ENCODE results near the gene CPNE5.
A peak's percentile ranks its signal among the peaks of the same experiment; 100 is the strongest.

Gene CPNE5

DNA sequence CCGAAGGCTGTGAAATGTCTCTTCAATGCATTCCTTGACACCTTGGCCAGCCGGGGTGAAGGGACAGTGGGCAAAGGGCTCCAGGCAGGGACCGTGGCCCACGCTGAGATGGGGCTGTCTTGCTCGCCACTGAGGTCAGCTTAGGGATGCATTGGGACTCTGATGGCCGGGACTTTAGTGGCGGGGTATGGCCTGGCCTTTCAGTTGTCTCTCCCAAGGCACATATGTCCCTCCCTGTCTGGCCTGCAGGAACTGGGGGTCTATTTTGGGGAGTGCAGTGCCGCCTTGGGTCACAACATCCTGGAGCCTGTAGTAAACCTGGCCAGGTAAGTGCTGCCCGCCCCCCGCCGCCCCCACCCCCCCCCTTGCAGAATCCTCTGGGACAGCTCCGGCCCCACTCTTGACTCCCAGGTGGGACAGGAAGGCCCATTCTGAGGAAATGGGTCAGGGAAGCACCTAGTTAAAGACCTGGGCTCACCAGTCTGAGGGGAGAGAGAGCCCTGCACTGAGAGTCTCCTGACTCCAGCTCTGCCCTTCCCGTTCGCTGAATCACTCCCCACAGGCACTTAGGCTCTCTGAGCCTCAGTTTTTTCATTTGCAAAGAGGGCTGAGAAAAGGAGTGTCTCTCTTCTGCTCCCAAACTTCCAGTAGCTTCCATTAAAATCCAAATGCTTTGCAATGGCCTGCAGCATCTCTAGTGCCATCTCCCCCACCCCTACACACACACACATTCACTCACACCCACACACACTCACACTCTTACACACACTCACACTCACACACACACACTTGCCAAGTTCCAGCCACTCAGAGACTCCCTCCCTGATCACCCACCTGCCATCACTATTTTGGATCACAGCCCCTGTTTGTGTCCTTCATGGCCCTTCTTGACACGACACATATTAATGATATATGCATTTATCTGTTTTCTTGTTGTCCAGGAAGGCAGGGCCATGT, 108.5 kb downstream of the CPNE5 start:
- TF ChIP-seq, protein P1, sequence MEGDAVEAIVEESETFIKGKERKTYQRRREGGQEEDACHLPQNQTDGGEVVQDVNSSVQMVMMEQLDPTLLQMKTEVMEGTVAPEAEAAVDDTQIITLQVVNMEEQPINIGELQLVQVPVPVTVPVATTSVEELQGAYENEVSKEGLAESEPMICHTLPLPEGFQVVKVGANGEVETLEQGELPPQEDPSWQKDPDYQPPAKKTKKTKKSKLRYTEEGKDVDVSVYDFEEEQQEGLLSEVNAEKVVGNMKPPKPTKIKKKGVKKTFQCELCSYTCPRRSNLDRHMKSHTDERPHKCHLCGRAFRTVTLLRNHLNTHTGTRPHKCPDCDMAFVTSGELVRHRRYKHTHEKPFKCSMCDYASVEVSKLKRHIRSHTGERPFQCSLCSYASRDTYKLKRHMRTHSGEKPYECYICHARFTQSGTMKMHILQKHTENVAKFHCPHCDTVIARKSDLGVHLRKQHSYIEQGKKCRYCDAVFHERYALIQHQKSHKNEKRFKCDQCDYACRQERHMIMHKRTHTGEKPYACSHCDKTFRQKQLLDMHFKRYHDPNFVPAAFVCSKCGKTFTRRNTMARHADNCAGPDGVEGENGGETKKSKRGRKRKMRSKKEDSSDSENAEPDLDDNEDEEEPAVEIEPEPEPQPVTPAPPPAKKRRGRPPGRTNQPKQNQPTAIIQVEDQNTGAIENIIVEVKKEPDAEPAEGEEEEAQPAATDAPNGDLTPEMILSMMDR (IDR thresholded peaks at IDR 0.05), result no peak
- H3K36me3 ChIP-seq, result peaks cover 52% of the 10 kb centered on the region
- H3K27ac ChIP-seq, result no peak overlapping the region

DNA sequence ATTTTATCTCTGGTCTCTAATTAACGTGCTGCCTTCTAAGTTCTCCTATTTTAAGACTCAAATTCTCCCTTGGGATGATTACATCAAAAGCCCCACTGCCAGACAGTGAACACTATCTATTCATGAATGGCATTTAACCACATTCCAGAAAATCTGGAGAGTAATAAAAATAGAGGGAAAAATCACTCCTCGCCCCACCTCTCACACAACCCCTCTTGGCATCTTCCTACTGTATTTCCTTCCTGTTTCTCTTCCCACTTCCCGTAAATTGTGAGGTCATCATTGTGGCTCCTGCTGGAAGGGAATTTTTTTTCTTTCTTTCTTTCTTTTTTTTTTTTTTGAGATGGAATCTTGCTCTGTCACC, 110.1 kb downstream of the CPNE5 start:
- peaks cover 68% of the 10 kb centered on the region for H3K36me3 ChIP-seq
- H3K27ac ChIP-seq, result no peak overlapping the region
- TF ChIP-seq, protein P1 (IDR thresholded peaks at IDR 0.05), result no peak
- no peaks in the 10 kb centered on the region for H3K27me3 ChIP-seq
- no peak overlapping the region for H3K4me3 ChIP-seq (ENCODE audit: low read depth in 1 of 2, low read length in 1 of 2)
- peaks cover 12 to 16% of the 10 kb centered on the region in 2 experiments for H3K4me1 ChIP-seq (ENCODE audit: control insufficient read depth in 1 of 2, insufficient read depth in 1 of 2, low read depth in 1 of 2, low read length in 1 of 2)
- H3K9me3 ChIP-seq, result no peaks in the 10 kb centered on the region

More for the DNA sequence above, 108.5 kb downstream of the CPNE5 start:
- no peaks in the 10 kb centered on the region for H3K9me3 ChIP-seq
- H3K4me3 ChIP-seq (ENCODE audit: low read depth in 1 of 2, low read length in 1 of 2), result no peak overlapping the region
- H3K4me1 ChIP-seq (ENCODE audit: control insufficient read depth in 1 of 2, insufficient read depth in 1 of 2, low read depth in 1 of 2, low read length in 1 of 2), result peaks cover 27 to 30% of the 10 kb centered on the region in 2 experiments
- H3K27me3 ChIP-seq, result no peaks in the 10 kb centered on the region

DNA sequence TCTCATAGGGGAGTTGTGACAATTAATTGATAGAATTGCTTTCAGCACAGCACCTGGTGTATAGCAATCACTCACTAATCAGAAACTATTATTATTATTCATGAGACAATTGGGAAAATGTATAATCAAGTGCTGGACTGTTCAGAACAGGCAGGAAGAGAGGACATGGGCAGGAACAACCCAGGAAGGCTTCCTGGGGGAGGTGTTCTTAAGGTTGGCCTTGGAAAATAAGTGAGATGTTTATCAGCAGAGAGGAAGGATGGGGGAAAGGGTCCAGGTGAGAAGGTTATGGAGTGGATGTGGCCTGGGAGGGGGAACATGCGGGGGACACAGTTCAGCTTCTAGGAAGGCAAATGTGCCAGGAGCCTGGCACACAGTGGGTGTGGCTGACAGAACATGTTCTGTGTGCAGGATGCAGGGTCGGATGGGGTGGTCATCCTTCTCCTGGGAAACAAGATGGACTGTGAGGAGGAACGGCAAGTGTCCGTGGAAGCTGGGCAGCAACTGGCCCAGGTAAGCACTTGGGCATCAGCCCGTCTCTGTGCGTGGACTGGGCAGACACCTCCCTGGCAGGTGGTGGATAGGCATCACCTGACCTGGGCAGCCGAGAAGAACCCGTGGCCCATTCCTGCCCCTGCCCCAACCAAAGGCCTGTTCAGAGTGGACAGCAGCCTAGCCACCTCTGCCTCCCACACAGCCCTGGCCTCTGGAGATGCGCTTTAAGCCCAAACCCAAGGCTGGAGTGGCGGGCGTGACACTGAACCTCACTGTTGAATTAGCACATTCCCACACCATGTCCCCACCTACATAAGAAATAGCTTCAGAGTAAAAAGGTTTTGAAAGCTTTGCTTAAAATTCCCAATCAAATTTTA, 110.7 kb downstream of the CPNE5 start:
- H3K36me3 ChIP-seq, result peaks cover 68% of the 10 kb centered on the region
- peak overlapping the region; percentile 63 for H3K27ac ChIP-seq
- H3K4me3 ChIP-seq (ENCODE audit: low read depth in 1 of 2, low read length in 1 of 2), result no peak overlapping the region
- H3K9me3 ChIP-seq, result no peaks in the 10 kb centered on the region
- no peaks in the 10 kb centered on the region for H3K27me3 ChIP-seq
- TF ChIP-seq, protein P1 (IDR thresholded peaks at IDR 0.05), result no peak
- H3K4me1 ChIP-seq (ENCODE audit: control insufficient read depth in 1 of 2, insufficient read depth in 1 of 2, low read depth in 1 of 2, low read length in 1 of 2), result peaks cover 12 to 16% of the 10 kb centered on the region in 2 experiments

DNA sequence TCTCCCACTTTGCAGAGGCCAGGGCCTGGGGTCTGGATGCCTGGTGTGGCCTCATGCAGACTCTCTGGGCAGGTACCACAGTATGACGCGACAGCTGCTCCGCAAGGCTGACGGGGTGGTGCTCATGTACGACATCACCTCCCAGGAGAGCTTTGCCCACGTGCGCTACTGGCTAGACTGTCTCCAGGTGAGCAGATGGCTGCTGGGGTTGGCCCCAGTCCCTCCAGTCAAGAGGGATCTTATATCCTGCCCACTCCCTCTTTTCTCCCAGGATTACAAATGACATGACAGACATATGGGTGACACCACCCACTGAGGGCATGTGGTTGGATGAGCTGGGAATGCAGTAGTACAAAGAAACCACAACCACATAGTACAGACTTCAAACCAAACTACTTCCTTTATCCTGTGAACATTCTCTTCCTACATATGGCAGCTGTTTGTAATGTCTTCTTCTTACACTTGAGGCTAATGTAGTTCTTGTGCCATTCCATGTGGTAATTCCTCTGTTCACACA, 111.7 kb downstream of the CPNE5 start:
- Histone ChIP-seq H3K27ac (peak overlapping the region; percentile 63), H3K36me3 (peaks cover 68% of the 10 kb centered on the region), H3K4me1 (ENCODE audit: control insufficient read depth in 1 of 2, insufficient read depth in 1 of 2, low read depth in 1 of 2, low read length in 1 of 2) (peaks cover 12 to 16% of the 10 kb centered on the region in 2 experiments), H3K27me3 (no peaks in the 10 kb centered on the region), H3K4me3 (ENCODE audit: low read depth in 1 of 2, low read length in 1 of 2) (no peak overlapping the region), H3K9me3 (no peaks in the 10 kb centered on the region)
- TF ChIP-seq, protein P1 (IDR thresholded peaks at IDR 0.05), result no peak

DNA sequence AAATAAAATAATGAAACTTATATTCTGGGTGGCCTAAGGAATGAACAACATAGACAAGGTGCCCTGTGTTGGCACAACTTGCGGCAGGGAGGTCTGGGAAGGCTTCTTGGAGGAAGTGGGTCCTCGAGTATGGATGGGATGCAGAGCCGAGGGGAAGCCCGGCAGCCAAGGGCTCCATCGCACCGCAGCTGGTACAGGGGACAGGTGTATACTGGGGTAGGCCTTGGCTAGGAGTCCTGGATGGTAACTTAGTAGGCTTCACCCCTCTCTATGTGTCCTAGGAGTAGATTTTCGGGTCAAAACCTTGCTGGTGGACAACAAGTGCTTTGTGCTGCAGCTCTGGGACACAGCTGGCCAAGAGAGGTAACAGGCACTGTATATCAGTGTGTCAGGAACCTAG, 113.7 kb downstream of the CPNE5 start:
- Histone ChIP-seq H3K4me3 (ENCODE audit: low read depth in 1 of 2, low read length in 1 of 2) (no peak overlapping the region), H3K36me3 (peaks cover 68% of the 10 kb centered on the region), H3K4me1 (ENCODE audit: control insufficient read depth in 1 of 2, insufficient read depth in 1 of 2, low read depth in 1 of 2, low read length in 1 of 2) (peaks cover 12 to 16% of the 10 kb centered on the region in 2 experiments), H3K27me3 (no peaks in the 10 kb centered on the region), H3K27ac (no peak overlapping the region), H3K9me3 (no peaks in the 10 kb centered on the region)
- TF ChIP-seq, protein P1 (IDR thresholded peaks at IDR 0.05), result no peak

All from neutrophil (primary cell).